ENCODE results near the gene SUCO.

DNA sequence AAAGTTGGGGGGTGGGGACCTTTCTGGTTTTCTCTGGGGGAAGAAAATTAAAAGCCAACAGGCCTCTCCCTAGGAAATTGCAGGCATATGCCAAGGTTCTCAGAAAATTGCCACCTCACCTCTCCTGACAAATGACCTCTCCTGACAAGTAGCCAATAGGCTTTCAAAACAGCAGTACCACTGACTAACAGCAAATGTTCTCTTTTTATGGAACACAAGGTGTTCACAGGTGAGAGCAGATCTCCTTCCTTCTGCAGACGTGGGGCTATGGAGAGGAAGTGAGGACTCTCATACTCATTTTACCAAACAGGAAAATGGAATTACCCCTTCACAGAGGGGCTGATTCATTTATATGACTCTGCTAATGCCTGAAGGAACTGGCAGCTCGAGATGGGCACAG is 32.7 kb upstream of the SUCO start:
- TF ChIP-seq, protein P1, sequence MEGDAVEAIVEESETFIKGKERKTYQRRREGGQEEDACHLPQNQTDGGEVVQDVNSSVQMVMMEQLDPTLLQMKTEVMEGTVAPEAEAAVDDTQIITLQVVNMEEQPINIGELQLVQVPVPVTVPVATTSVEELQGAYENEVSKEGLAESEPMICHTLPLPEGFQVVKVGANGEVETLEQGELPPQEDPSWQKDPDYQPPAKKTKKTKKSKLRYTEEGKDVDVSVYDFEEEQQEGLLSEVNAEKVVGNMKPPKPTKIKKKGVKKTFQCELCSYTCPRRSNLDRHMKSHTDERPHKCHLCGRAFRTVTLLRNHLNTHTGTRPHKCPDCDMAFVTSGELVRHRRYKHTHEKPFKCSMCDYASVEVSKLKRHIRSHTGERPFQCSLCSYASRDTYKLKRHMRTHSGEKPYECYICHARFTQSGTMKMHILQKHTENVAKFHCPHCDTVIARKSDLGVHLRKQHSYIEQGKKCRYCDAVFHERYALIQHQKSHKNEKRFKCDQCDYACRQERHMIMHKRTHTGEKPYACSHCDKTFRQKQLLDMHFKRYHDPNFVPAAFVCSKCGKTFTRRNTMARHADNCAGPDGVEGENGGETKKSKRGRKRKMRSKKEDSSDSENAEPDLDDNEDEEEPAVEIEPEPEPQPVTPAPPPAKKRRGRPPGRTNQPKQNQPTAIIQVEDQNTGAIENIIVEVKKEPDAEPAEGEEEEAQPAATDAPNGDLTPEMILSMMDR (IDR thresholded peaks at IDR 0.05) = no peak
- TF ChIP-seq POLR2A (IDR thresholded peaks at IDR 0.05) = no peak
